Activated CD8-positive, alpha-beta T cell treated with anti-CD3 and anti-CD28 coated beads, Interleukin-2, amount 10 ng/mL, durations not matched to agents 7 days and 5 days (primary cell): Measurements from ENCODE around the gene KCNAB1. TPM values are rescaled to one million over a fixed set of nuclear protein-coding genes. Genes with fewer than 3 reads are reported as not detected.

Source experiments
- ATAC-seq: fragments of 150-1000 bp; cut with Tn5 transposase; one replicate; pipeline ENCODE4 v1.10.0; 2021; ENCODE audit warnings: moderate library complexity
- CTCF ChIA-PET: fragments of 350-600 bp; sonication (Branson Sonifier 250); formaldehyde crosslinking; loops from one replicate; lab custom pipeline; 2021; ENCODE audit warnings: antibody characterized with exemption; lab: Charles Lee
- POLR2A ChIA-PET: fragments of 350-600 bp; sonication (Branson Sonifier 250); formaldehyde crosslinking; loops from one replicate; lab custom pipeline; 2021; ENCODE audit warnings: antibody characterized with exemption; lab: Charles Lee
- DNase-seq: peaks from one replicate; pipeline ENCODE4 v3.0.0-alpha.2; 2020
- H3K27ac Mint-ChIP-seq: one replicate; pipeline ENCODE4 v1.8.0; 2021; ENCODE audit warnings: mild to moderate bottlenecking, mixed read lengths
- H3K27me3 Mint-ChIP-seq: one replicate; pipeline ENCODE4 v1.8.0; 2021; ENCODE audit warnings: low read depth, mixed read lengths
- H3K36me3 Mint-ChIP-seq: one replicate; pipeline ENCODE4 v1.8.0; 2021; ENCODE audit warnings: low read depth, mixed read lengths
- H3K4me1 Mint-ChIP-seq: one replicate; pipeline ENCODE4 v1.8.0; 2021; ENCODE audit warnings: low read depth, mixed read lengths
- H3K4me3 Mint-ChIP-seq: one replicate; pipeline ENCODE4 v1.8.0; 2021; ENCODE audit warnings: mild to moderate bottlenecking, mixed read lengths
- H3K9me3 Mint-ChIP-seq: one replicate; pipeline ENCODE4 v1.8.0; 2022; ENCODE audit warnings: mixed read lengths; ENCODE audit not compliant: insufficient read depth
- total RNA-seq, 2 experiments: library from RNA; stranded (reverse); gene quantifications; one replicate each; pipeline ENCODE4 v1.2.3, GENCODE V29; 2021

Gene KCNAB1
- total RNA-seq, 2 experiments from 2014 or later, result 0.08 TPM; not detected in 1

- DNase-seq (no peak), ATAC-seq (no peak)
- no peak overlapping the region for H3K4me3 Mint-ChIP-seq
- H3K4me1 Mint-ChIP-seq, result peaks cover 2% of the 10 kb centered on the region
- ChIA-PET CTCF (no interaction called here), POLR2A (no interaction called here)
- no peak overlapping the region for H3K27ac Mint-ChIP-seq
- H3K36me3 Mint-ChIP-seq, result no peaks in the 10 kb centered on the region
- H3K27me3 Mint-ChIP-seq, result peaks cover 56% of the 10 kb centered on the region
- H3K9me3 Mint-ChIP-seq, result no peaks in the 10 kb centered on the region
These were observed 173.2 kb downstream of the KCNAB1 start for GRCh38 chr3:156293566-156293965.

DNA sequence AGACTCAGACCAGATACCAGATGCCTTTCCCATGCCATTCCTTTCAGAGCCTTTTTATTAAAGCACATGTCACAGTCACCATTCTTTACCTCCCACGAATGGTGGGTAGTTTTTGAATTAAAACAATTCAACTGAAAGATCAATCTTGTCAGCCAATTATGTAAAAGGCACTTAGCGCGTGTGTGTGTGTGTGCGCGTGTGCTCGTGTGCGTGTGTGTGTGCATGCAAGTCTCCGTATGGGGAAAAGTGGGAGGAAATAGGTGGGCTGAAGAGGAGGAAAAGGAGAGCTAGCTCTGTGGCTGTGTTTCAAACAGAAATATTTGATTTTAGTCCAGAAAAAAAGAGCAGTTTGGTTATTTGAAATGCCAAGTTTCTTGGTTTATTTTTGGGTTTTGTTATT is 177.2 kb downstream of the KCNAB1 start:
- ChIA-PET CTCF (no interaction called here), POLR2A (no interaction called here)
- peaks cover 30% of the 10 kb centered on the region for H3K27me3 Mint-ChIP-seq
- no peaks in the 10 kb centered on the region for H3K4me1 Mint-ChIP-seq
- no peaks in the 10 kb centered on the region for H3K9me3 Mint-ChIP-seq
- no peak for DNase-seq
- no peaks in the 10 kb centered on the region for H3K36me3 Mint-ChIP-seq
- no peak for ATAC-seq
- no peak overlapping the region for H3K27ac Mint-ChIP-seq
- H3K4me3 Mint-ChIP-seq, result no peak overlapping the region

DNA sequence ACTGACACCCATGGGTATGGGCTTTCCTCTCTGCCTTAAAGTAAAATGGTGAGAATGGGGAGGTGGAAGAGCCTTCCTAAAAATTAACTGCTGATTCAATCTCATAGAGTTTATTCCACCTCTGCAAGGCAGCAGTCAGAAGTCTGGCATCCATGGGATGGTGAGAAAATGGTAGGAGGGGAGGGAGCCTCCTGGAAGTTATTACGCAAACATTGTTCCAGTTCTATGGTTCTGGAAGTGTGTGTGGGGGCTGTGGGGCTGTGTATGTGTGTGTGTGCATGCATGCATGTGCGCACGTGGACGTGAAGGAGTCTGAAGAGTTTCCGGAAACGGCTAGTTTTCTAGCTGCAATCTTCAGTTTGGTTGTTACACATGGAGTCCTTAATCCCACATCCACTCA is 177.6 kb downstream of the KCNAB1 start:
- CTCF ChIA-PET, result no interaction called here
- H3K4me3 Mint-ChIP-seq, result no peak overlapping the region

GRCh38 chr3:156298938-156299337 is 178.6 kb downstream of the KCNAB1 start:
- H3K27ac Mint-ChIP-seq, result no peak overlapping the region
- no peaks in the 10 kb centered on the region for H3K9me3 Mint-ChIP-seq
- H3K4me3 Mint-ChIP-seq, result no peak overlapping the region
- H3K36me3 Mint-ChIP-seq, result no peaks in the 10 kb centered on the region
- no peaks in the 10 kb centered on the region for H3K4me1 Mint-ChIP-seq
- ATAC-seq (no peak), DNase-seq (no peak)
- ChIA-PET CTCF (no interaction called here), POLR2A (no interaction called here)
- H3K27me3 Mint-ChIP-seq, result peaks cover 22% of the 10 kb centered on the region

More for the DNA sequence above, 177.6 kb downstream of the KCNAB1 start:
- ATAC-seq, result no peak
- no peak for DNase-seq
- no peaks in the 10 kb centered on the region for H3K36me3 Mint-ChIP-seq
- no peaks in the 10 kb centered on the region for H3K4me1 Mint-ChIP-seq
- H3K27ac Mint-ChIP-seq, result no peak overlapping the region
- POLR2A ChIA-PET, result no interaction called here
- no peaks in the 10 kb centered on the region for H3K9me3 Mint-ChIP-seq
- peaks cover 30% of the 10 kb centered on the region for H3K27me3 Mint-ChIP-seq

GRCh38 chr3:156299569-156299968 is 179.2 kb downstream of the KCNAB1 start:
- H3K4me3 Mint-ChIP-seq, result no peak overlapping the region
- no peak for DNase-seq
- H3K27me3 Mint-ChIP-seq, result peaks cover 20% of the 10 kb centered on the region
- ATAC-seq, result no peak
- no peaks in the 10 kb centered on the region for H3K4me1 Mint-ChIP-seq
- no peak overlapping the region for H3K27ac Mint-ChIP-seq
- no peaks in the 10 kb centered on the region for H3K36me3 Mint-ChIP-seq
- CTCF ChIA-PET, result no interaction called here
- no peaks in the 10 kb centered on the region for H3K9me3 Mint-ChIP-seq
- POLR2A ChIA-PET, result no interaction called here

- Mint-ChIP-seq H3K27me3 (peaks cover 13% of the 10 kb centered on the region), H3K36me3 (no peaks in the 10 kb centered on the region), H3K4me3 (no peak overlapping the region), H3K4me1 (no peaks in the 10 kb centered on the region), H3K9me3 (no peaks in the 10 kb centered on the region), H3K27ac (no peak overlapping the region)
- ATAC-seq (no peak), DNase-seq (no peak)
- ChIA-PET CTCF (no interaction called here), POLR2A (no interaction called here)
These were observed 180.0 kb downstream of the KCNAB1 start for GRCh38 chr3:156300371-156300770.

- no peaks in the 10 kb centered on the region for H3K4me1 Mint-ChIP-seq
- ATAC-seq, result no peak
- POLR2A ChIA-PET, result no interaction called here
These were observed 180.8 kb downstream of the KCNAB1 start for GRCh38 chr3:156300929-156301840.

DNA sequence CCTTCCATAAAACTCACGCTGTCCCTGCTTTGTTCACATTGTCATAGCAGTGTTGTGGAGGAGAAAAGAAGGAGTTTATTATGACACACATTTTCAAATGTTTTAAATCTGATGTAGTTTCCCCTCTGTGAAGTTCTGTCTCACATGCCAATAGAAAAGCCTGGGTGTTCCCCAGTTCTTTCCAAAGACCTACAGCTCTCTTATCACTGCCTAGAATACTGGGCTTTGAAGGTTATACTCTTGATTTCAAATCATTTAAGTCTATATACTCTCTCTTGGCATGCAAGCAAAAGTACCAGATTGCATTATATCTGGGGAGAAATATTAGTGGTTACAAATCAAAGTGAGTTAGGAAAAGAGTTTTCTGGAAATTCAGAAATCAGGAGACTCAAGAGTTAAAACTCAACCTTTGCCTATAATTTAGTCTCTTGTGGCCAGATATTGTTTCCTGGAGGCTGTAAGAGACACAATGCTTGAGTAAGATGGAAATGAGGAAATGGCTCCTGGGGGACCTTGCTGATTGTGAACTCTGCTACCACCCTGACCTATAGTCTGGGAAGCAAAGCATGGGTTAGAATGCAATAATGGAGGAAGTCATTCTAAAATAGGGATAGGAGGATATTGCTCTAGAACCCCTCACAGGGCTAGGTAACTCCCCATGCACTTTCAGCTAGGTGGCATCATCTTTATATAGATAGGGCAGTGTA is 182.8 kb downstream of the KCNAB1 start:
- H3K27me3 Mint-ChIP-seq, result peaks cover 12% of the 10 kb centered on the region
- no peak for ATAC-seq
- H3K9me3 Mint-ChIP-seq, result no peaks in the 10 kb centered on the region
- H3K4me1 Mint-ChIP-seq, result no peaks in the 10 kb centered on the region
- POLR2A ChIA-PET, result no interaction called here
- no peak overlapping the region for H3K27ac Mint-ChIP-seq
- no peaks in the 10 kb centered on the region for H3K36me3 Mint-ChIP-seq
- CTCF ChIA-PET, result no interaction called here
- DNase-seq, result no peak
- H3K4me3 Mint-ChIP-seq, result no peak overlapping the region

More at GRCh38 chr3:156300929-156301840, 180.8 kb downstream of the KCNAB1 start:
- H3K27ac Mint-ChIP-seq, result no peak overlapping the region
- CTCF ChIA-PET, result no interaction called here
- DNase-seq, result no peak
- no peak overlapping the region for H3K4me3 Mint-ChIP-seq
- H3K27me3 Mint-ChIP-seq, result peaks cover 13% of the 10 kb centered on the region
- no peaks in the 10 kb centered on the region for H3K36me3 Mint-ChIP-seq
- H3K9me3 Mint-ChIP-seq, result no peaks in the 10 kb centered on the region

GRCh38 chr3:156304406-156304805 is 184.0 kb downstream of the KCNAB1 start:
- Mint-ChIP-seq H3K4me3 (no peak overlapping the region), H3K4me1 (no peaks in the 10 kb centered on the region), H3K9me3 (no peaks in the 10 kb centered on the region), H3K27ac (no peak overlapping the region), H3K27me3 (peaks cover 14% of the 10 kb centered on the region), H3K36me3 (no peaks in the 10 kb centered on the region)
- DNase-seq, result no peak
- ChIA-PET CTCF (no interaction called here), POLR2A (no interaction called here)
- ATAC-seq, result no peak

- CTCF ChIA-PET, result no interaction called here
- no peaks in the 10 kb centered on the region for H3K36me3 Mint-ChIP-seq
These were observed 185.3 kb downstream of the KCNAB1 start for GRCh38 chr3:156305672-156306071.

GRCh38 chr3:156307704-156308103 is 187.3 kb downstream of the KCNAB1 start:
- H3K9me3 Mint-ChIP-seq, result no peaks in the 10 kb centered on the region
- no peak overlapping the region for H3K27ac Mint-ChIP-seq
- DNase-seq (no peak), ATAC-seq (no peak)
- H3K4me1 Mint-ChIP-seq, result no peaks in the 10 kb centered on the region
- ChIA-PET CTCF (interaction anchor here (0.6 kb wide), 1 partner anchor 75 kb away, joined by 3 read pairs; no protein-coding TSS in a partner anchor), POLR2A (no interaction called here)
- H3K4me3 Mint-ChIP-seq, result no peak overlapping the region
- H3K36me3 Mint-ChIP-seq, result no peaks in the 10 kb centered on the region
- H3K27me3 Mint-ChIP-seq, result peaks cover 8% of the 10 kb centered on the region

More at GRCh38 chr3:156305672-156306071, 185.3 kb downstream of the KCNAB1 start:
- no peak overlapping the region for H3K27ac Mint-ChIP-seq
- POLR2A ChIA-PET, result no interaction called here
- ATAC-seq (no peak), DNase-seq (no peak)
- peaks cover 14% of the 10 kb centered on the region for H3K27me3 Mint-ChIP-seq
- H3K4me1 Mint-ChIP-seq, result no peaks in the 10 kb centered on the region
- no peaks in the 10 kb centered on the region for H3K9me3 Mint-ChIP-seq
- no peak overlapping the region for H3K4me3 Mint-ChIP-seq

DNA sequence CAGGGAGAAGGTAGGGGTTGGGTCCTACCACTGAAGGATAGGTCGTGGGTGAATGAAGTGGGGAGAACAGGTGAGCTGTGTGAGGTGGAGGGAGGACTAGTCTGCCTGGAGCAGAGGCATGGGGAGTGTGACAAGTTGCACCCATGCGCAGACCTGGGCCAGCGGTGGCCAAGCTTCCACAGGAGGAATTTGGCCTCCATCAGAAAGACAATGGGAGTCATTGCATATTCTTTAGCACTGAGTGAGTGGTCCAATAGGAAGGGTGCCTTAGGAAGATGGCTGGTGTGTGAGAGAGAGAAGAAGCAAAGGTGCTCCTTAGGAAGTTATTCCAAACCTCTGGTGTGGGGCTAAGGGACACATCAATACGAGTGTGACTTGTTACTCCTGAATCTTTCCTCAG is 191.1 kb downstream of the KCNAB1 start:
- Mint-ChIP-seq H3K27me3 (peaks cover 6% of the 10 kb centered on the region), H3K4me3 (no peak overlapping the region), H3K4me1 (no peaks in the 10 kb centered on the region), H3K9me3 (no peaks in the 10 kb centered on the region), H3K36me3 (no peaks in the 10 kb centered on the region), H3K27ac (no peak overlapping the region)
- DNase-seq (no peak), ATAC-seq (no peak)
- ChIA-PET CTCF (no interaction called here), POLR2A (no interaction called here)
